Activated naive CD4-positive, alpha-beta T cell treated with anti-CD3 and anti-CD28 coated beads, Interleukin-2, amount 50 U/mL, for 16 hours (primary cell): Measurements from ENCODE around the gene TMEM131L.
A peak's percentile ranks its signal among the peaks of the same experiment; 100 is the strongest.
"Not testable (repeated sequence)": the region's sequence is repeated elsewhere in the genome, so short reads cannot be mapped to it uniquely, and the experiment has no call there.

Source experiments
- DNase-seq: peaks from one replicate; pipeline ENCODE4 v3.0.0-alpha.2; 2020

Gene TMEM131L

GRCh38 chr4:153506341-153507309 lies 40.5 kb downstream of the TMEM131L start:
- DNase-seq, result no peak

GRCh38 chr4:153507310-153508073 lies 41.3 kb downstream of the TMEM131L start:
- DNase-seq, result no peak

GRCh38 chr4:153509212-153509611 lies 43.1 kb downstream of the TMEM131L start:
- not testable (repeated sequence) for DNase-seq

GRCh38 chr4:153509724-153510123 lies 43.6 kb downstream of the TMEM131L start:
- no peak for DNase-seq

- DNase-seq, result no peak
Observed at GRCh38 chr4:153510252-153511001, 44.3 kb downstream of the TMEM131L start.

DNA sequence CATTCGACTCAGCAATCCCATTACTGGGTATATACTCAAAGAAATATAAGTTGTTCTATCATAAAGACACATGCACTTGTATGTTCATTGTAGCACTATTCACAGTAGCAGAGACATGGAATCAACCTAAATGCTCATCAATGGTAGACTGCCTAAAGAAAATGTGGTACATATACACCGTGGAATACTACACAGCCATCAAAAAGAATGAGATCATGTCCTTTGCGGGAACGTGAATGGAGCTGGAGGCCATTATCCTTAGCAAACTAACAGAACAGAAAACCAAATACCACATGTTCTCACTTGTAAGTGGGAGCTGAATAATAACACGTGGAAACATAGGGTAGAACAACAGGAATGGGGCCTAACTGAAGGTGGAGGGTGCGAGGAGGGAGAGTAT lies 44.9 kb downstream of the TMEM131L start:
- no peak for DNase-seq

GRCh38 chr4:153512162-153512852 lies 46.1 kb downstream of the TMEM131L start:
- DNase-seq, result no peak

GRCh38 chr4:153512952-153513500 lies 46.9 kb downstream of the TMEM131L start:
- no peak for DNase-seq

DNA sequence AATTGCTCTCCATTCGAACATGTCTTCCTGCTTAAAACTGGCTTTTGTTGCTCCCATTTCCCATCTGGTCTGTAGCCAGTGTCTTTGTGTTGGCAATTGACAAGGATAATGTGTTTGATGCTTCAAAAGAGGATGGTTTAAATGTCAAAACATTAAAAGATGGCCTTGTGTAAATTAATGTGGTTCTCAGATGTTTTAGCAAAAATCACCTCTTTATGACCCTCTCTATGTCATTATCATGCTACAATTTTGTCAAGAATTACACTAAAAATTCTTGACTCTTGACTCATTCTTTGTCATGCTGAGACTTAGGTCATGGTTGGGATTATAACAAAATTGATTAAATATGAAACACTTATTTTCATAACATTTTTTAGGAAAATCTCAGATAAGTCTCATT lies 47.4 kb downstream of the TMEM131L start:
- no peak for DNase-seq

DNA sequence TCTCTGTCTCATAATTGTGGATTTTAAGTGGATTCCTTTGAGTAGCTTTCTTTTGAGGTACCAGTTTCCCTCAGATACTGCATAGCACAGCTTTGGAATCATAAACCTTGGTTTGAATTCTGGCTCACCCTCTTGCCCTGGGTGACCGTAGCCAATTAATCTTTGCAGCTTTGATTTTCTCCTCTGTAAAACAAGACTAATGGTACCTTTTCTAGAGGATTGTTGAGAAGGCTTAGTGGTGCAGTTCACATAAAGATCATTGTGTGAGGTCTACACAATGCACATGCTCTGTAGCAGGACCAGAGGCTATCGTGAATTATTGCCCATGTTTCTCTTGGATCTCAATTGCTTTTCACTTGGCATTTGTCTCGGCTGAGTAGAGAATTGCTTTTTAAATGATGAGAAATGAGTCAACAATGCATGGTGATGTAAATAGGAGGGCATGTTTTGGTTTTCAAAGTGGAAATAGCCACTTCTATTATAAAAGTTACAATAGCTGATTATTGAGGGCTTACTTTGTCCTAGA lies 47.9 kb downstream of the TMEM131L start:
- DNase-seq, result no peak

DNA sequence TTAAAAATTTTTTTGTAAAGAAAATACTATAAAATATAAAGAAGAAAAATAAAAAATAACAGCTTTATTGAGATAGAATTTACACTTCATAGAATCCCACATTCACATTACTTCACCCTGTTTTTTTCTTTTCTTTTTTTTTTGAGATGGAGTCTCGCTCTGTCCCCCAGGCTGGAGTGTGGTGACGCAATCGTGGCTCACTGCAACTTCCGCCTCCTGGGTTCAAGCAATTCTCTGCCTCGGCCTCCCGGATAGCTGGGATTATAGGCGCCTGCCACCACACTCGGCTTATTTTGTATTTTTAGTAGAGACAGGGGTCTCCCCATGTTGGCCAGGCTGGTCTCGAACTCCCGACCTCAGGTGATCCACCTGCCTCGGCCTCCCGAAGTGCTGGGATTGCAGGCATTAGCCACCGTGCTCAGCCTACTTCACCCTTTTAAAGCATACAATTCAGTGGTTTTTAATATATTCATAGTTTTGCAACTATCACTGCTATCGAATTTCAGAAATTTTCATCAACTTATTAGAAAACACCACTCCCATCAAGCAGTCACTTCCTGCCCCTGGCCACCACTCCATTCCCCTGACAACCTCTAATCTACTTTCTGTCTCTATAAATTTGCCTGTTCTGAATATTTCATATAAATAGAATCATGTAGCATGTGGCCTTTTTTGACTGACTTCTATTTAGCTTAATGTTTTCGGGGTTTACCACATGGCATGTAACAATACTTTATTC lies 48.7 kb downstream of the TMEM131L start:
- DNase-seq, result no peak

DNA sequence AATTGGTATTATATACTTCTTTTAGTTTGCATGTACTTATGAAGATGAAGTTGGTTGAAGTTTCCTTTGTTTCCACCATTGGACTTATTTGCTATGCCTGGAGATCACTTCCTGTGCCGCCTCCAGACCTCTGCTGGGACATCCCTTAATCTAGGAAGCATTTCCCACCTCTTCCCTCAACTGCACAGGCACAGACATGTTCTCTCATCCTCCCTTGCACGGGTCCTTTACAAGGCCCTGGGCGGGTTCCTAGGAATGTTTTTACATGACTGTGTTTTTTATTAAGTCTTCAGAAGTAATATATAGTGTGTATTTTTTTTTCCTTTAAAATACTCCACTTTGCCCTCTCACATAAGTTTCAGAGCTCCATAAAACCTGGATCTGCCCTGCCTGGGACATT lies 51.0 kb downstream of the TMEM131L start:
- DNase-seq, result no peak

DNA sequence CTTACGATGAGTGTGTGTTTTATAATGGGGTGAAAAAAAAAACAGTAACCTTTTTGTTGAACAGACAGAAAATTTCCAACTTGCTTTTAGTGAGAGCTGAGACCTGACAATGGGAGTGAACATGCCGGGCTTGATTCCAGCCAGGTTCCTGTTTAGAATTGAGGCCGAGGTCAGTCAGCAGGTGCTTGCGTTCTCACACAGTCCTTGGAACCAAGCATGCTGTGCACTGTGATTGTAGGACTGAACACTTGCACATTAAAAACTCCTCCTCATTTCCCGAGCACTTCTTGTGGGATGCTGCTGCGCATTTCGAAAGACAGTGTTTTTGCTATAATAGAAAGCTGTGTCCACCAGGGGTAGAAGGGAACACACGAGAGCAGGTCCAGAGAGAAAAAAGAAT lies 51.8 kb downstream of the TMEM131L start:
- no peak for DNase-seq

DNA sequence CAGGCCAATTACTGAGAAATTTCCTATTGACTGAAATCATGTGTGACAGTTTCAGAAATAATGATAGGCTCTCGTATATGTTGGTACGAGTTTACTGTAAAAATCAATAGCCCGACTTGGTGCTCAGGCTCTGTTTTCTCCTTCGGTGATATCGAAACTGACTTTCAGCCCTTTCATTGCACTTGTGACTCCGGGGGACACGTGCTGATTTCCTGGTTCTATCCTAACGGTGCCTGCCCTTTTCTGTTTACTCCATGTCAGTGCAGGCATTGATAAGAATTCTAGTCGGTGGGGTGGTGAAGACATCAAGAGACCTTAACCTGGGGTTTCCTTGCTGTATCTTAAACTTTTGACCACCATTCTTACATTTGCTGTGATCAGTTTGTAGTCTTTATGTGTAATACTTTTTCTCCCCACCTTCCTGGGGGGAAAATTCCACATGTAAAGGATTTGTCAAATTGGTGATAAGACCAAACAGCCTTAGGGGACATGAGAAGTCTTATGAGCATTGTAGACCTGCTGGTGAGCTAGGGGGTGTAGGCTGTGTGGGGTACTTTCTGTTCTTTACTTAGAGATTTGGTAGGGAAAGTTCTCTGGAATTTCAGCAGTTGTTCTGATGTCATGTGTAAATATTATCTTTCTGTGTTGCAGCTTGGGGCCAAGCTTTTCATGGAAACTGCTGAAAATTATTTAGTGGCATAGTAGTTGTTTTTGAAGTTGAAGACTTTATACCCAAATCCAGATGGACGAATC lies 52.7 kb downstream of the TMEM131L start:
- no peak for DNase-seq

- no peak for DNase-seq
Observed at GRCh38 chr4:153519687-153520086, 53.5 kb downstream of the TMEM131L start.

DNA sequence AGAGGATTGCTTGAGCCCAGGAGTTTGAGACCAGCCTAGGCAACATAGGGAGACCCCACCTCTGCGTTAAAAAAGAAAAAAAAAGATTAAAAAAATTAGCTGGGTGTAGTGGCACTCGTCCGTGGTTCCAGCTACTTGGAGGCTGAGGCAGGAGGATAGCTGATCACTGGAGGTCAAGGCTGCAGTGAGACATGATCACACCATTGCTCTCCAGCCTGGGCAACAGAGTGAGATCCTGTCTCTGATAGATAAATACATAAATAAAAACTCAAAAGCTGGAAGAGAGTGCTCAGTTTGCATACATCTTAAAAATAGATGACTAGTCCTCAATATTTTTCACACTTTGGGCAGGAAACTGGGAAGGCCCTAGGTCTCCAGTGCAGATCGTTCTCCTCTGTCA lies 54.1 kb downstream of the TMEM131L start:
- DNase-seq, result no peak

DNA sequence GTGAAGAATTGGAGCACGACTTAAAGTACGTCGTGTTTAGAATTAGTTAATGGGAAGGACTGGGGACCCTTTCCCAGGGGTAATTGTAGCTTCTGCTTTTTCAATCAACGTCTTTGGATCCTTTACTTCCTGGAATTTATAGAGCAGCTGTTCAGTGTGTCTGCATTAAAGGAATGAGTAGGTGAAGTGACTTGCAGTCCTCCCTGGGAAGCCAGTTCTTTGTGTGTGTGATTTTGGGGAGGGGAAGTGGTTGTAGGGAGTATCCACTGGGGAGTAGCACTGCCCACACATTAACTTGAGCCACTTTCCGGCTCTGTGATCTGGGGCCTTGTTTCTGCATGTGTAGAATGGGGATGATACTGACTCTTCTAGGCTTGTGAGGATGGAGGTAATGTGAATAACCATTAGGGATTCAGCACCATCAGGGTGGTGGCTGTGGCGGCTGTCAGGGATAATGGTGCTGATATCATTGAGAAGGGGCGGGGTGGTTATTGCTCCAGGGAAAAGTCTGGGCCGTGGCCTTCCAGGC lies 54.7 kb downstream of the TMEM131L start:
- DNase-seq, result no peak

DNA sequence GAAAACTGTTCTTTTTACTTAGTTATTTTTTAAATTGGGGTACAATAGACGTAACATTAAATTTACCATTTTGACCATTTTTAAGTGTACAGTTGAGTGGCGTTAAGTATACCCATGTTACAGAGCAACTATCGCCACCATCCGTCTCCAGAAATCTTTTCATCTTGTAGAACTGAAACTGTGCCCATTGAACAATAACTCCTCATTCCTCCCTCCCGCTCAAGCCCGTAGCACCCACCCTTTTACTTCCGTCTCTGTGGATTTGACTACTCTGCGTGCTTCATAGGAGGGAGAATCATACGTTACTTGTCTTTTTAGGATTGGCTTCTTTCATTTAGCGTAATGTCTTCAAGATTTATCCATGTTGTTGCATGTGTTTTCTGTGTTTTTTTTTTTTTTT lies 55.3 kb downstream of the TMEM131L start:
- no peak for DNase-seq

GRCh38 chr4:153521999-153522801 lies 56.0 kb downstream of the TMEM131L start:
- no peak for DNase-seq

DNA sequence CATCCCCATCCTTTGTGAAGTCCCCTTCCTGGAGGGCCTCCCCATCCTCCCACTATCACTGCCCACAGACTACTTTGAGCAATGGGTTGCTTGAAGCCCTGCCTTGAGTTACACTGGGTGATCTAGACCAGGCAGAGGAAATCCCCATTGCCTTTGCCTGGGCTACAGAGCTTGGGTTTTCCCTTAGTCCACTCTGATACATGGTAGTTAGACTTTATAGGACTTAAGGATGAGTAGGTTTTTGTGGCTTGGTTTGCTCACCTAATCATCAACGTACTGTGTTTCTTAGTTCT lies 56.6 kb downstream of the TMEM131L start:
- DNase-seq, result peak; percentile 25
